Left hindlimb (tissue), 1 donor: Measurements from ENCODE around the gene FANCM.
"Not testable (repeated sequence)": the region's sequence is repeated elsewhere in the genome, so short reads cannot be mapped to it uniquely, and the experiment has no call there.

ENCODE experiments used
- DNase-seq: peaks from one replicate; pipeline ENCODE4 v3.0.0-alpha.2; 2018

FANCM gene

GRCh38 chr14:45135659-45136395, at the start of gene FANCM:
TSS of gene FANCM (plus strand) at chr14:45135930. CDS start at chr14:45136032, 102 bp downstream.
- DNase-seq, result peak; percentile 95

- DNase-seq, result no peak
Observed at GRCh38 chr14:45089813-45090212, 45.9 kb upstream of the FANCM start.

DNA sequence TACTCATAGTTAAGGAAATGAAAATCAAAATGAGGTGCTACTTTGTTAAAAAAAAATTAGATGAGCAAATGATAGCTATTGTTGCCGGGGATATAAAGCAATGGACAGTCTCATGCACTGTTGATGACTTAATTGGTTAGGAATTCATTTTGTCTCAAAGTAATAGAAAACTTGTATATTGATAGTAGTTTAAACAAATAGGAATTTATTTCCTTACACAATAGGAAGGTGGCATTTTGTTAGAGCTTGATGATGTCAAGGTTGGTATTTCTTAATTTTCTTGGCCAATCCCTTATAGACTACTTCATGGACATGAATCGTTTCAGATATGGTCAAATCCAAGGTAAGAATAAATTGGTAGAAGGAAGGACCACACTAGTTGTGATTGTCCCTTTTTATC, 44.0 kb upstream of the FANCM start:
- no peak for DNase-seq

DNA sequence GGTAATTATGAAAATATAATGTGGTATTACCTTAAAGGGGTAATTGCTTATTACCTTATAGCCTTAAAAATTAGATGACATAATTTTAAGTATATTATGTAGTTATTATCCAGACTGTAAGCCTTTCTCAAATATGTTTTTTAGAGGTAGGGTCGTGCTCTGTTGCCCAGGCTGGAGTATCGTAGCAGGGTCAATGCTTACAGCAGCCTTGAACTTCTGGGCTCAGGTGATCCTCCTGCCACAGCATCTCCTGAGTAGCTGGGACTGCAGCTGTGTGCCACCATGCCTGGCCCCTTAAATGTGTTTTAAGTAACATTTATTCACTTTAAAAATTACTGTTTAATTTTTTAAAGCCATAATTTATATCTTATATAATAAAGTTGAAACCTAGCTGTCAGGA, 41.5 kb upstream of the FANCM start:
- DNase-seq, result no peak

- no peak for DNase-seq
Observed at GRCh38 chr14:45095143-45095542, 40.6 kb upstream of the FANCM start.

- DNase-seq, result no peak
Observed at GRCh38 chr14:45096218-45096617, 39.5 kb upstream of the FANCM start.

DNA sequence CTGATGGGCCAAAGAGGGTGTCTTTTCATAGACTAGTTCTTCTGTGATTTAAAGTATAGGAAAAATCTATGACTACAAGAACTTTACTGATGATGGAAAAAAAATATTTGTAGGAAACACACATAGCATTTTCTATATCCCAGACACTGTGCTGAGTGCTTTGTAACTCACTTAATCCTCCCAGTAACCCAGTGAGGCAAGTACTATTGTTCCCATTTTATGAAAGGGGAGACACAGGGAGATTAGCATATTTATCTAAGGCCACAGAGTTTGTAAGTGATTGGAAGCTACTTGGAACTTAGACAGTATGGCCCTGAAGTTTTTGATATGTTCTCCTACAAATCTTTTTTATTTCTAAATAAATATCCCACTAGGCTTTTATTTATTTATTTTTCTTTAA, 31.9 kb upstream of the FANCM start:
- no peak for DNase-seq

DNA sequence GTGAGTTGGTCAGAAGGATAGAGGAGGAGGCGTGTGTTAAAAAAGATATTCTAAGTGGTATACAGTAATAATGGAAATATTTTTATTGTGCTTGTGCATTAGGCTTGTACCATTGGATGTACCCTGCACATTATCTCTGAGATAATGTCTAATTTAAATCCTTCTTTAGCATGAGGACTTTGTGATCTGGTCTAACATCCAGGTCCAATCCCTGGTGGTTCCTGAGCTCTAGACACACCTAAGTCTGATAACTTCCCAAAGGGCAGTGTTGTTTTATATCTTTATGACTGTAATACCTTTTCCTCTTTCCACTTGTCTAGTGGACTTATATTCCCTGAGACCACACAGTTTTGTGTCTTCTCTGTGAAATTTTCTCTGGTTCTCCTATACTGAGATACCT, 31.2 kb upstream of the FANCM start:
- DNase-seq, result no peak

- no peak for DNase-seq
Observed at GRCh38 chr14:45112896-45113781, 22.6 kb upstream of the FANCM start.

- DNase-seq, result no peak
Observed at GRCh38 chr14:45114327-45114726, 21.4 kb upstream of the FANCM start.

GRCh38 chr14:45118594-45118993, 17.1 kb upstream of the FANCM start:
- DNase-seq, result no peak

GRCh38 chr14:45120096-45120495, 15.6 kb upstream of the FANCM start:
- no peak for DNase-seq

DNA sequence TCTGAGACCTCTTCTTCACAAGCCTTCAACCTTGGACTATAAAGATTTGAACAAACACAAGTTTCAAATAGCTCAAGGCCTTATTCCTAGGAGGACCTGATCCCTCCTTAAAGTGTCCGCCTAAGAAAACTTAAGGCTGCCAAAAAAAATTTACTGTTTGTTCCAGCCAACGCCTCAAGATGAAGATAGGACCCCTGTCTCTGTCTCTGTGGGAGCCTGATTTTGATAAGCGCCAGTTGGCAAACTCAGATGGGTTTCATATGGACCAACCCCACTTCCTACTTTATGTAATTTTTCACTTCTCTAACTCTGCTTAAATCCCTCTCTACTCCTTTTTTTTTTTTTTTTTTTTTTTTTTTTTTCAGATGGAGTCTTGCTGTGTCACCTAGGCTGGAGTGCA, 12.5 kb upstream of the FANCM start:
- DNase-seq, result no peak

DNA sequence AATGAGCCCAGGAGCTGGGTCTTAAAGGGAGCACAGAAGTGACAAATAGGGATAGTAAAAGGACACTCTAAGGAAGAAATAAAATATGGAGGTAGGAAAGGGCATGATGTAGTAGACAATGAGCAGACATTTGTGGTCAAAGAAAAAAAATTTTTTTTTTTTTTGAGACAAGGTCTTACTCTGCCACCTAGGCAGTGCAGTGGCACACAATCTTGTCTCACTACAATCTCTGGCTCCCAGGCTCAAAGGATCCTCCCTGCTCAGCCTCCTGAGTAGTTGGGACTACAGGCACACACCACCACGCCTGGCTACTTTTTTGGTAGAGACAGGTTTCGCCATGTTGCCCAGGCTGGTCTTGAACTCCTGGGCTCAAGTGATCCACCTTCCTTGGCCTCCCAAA, 10.0 kb upstream of the FANCM start:
- no peak for DNase-seq

GRCh38 chr14:45128963-45129629, 6.6 kb upstream of the FANCM start:
- no peak for DNase-seq

DNA sequence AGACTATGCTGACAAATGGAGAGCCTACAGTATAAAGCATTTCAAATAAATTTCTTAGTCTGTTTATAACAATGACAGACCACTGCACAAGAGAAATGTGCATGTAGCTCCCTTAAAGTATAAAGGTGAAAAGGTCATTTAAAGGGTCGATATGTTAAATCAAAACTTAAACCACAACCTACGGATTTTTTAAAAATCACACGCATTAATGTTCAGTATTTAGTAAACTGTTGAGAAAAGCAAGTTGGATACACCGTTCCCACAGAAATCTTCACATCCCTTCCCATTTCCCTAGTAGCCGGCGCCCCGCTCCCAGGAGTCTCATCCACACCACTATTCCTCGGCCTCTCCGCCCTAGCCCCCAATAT, 2.1 kb upstream of the FANCM start:
- no peak for DNase-seq

DNA sequence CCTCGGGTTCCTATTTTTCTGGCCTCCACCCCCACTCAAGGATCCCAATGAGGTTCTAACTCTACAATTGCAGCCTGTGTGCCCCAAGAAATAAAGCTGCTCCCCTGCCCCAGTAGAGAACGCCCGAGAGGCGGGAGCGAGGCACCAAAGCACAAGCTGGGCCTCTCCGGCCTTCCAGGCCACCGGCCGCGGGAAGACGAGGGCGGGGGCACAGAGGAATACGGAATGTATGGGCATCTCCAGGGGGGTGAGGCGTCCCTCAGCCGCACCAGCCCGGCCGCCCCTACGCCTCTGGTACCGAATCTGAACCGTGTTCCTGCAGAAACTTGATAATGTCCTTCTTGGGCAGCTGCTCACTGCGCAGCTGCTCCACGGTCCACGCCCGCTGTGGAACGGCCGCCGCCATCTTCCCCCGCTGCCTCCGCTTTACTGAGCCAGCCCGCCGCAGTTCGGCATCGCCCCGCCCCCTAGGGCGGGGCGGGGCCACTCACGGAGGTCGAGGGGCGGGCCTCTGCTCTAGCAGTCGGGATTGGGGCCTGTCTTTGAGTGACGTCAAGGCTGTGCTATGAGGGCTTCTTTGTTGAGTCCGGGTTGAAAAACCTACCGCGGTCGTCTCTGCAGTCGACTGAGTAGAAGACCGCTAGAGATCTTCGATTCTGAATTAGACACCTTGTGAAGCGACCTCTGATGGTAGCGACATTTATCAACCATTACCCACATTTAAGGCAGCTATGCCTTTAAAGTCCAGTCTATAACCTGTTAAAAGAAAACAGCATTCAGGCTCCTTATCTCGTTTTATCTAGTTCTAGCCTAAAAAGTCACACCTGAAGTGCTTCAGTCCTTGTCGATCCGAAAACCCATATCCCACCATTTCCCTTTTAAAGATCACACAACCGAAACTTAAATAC, 1.4 kb upstream of the FANCM start, which contains the start of gene FKBP3:
FKBP3 (minus strand) TSS at position 431 of the 908 bp plus-strand sequence; CDS start at position 406, 25 bp downstream.
- DNase-seq, result peak; percentile 97

- DNase-seq, result no peak
Observed at GRCh38 chr14:45135156-45135555, 574 bp upstream of the FANCM start.

- DNase-seq, result no peak
Observed at GRCh38 chr14:45136399-45136798, 669 bp downstream of the FANCM start.

GRCh38 chr14:45140661-45141187, 5.0 kb downstream of the FANCM start:
- DNase-seq, result no peak

DNA sequence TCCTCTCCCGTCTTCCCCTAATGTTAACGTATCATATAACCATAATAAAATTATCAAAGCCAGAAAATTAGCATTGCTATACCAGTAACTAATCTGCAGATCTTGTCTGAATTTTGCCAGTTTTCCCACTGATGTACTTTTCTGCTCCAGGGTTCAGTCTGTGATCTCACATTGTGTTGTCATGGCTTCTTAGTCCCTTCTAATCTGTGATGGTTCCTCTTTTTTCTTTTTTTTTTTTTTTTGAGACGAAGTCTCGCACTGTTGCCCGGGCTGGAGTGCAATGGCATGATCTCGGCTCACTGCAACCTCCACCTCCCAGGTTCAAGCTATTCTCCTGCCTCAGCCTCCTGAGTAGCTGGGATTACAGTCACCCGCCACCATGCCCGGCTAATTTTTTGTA, 6.4 kb downstream of the FANCM start:
- DNase-seq, result not testable (repeated sequence)

- DNase-seq, result no peak
Observed at GRCh38 chr14:45144658-45145057, 8.9 kb downstream of the FANCM start.
